HuH-7.5 (cell line): ENCODE data around the gene HACD4.
"Not testable (repeated sequence)": the region's sequence is repeated elsewhere in the genome, so short reads cannot be mapped to it uniquely, and the experiment has no call there.

ENCODE experiments used
- DNase-seq: peaks from one replicate; pipeline ENCODE4 v3.0.0; 2011; ENCODE audit warnings: low spot score

Gene HACD4

DNA sequence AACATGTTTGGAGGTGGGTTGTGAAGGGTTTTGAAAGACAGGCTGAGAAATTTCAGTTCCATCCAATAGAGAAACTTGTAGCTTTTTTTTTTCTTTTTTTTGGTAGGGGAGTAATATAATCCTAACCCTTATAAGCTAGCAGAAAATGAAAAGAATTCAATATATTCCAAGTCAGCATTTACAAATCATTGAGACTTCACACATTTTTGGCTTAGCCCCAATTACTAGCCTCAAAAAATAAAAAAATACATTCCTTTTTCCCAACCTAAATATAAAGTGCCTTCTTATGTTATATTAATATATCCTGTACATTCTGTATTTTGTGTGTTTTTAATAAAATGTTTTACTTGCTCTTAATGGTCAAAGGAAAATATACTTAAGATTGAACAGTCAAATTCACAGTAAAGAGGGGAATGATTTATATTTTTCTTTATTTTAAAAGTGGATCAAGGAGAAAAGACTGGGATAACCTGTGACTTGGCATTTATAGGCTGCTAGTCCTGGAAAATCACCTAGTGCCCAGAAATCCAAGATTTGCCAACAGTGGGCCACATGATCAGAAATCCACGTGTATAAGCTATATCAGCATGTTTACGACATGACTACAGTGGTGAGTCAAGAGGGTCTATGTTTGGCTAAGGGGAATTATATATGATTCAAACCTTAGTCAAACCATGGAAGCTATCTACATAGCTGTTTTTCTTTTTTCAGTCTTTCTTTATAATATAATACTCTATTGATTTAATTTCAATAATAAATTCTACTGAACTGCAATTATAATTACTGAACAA is 14.5 kb downstream of the HACD4 start:
- no peak for DNase-seq

DNA sequence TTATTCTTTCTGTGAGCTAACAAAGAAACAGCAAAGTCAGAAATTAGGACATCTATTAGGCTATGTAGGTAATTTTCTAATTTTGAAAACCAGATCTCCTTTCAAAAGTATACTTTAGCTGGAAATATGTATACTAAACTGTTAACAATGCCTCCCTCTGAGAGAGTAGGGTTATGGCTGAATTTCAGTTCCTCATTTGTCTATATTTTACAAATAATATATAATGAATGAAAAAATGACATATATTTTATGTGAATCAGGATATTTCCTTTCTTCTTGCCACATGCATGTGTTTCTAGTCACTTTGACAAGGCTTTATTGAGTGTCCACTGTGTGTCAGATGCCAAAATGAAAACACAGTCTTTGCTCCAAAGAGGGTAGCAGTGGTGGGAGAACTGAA is 15.4 kb downstream of the HACD4 start:
- no peak for DNase-seq

DNA sequence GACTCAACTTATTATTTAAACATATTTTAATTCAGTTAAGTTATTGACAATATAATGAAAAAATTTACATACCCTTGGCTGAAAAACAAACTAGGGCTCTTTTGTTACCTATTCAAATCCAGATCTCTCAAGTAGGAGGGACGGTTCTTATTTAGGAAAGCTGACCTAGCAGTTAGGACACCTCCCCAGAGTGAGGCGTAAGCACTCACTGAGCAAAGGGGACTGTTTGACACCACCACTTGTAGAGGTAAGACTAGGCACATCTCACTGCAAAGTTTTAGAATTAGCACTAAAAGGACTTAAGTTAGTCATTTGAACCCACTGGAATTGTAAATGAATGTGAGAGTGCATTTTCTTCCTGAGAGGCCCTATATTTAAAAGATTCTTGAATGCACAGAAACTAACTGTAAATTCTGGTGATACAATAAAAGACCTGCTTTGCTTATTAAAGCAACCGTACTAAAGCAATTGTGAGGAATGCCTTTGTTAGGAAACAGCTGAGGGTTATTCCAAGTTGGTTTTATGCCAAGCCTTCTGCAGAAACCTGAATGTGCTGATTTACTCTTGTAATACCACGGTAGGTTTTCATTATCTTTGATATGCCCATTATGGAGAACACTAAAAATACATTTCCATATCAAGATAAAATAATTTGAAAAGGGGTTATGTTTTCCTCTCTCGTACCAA is 16.2 kb downstream of the HACD4 start:
- DNase-seq = no peak

GRCh38 chr9:21002040-21002439 is 29.4 kb downstream of the HACD4 start:
- DNase-seq = no peak

DNA sequence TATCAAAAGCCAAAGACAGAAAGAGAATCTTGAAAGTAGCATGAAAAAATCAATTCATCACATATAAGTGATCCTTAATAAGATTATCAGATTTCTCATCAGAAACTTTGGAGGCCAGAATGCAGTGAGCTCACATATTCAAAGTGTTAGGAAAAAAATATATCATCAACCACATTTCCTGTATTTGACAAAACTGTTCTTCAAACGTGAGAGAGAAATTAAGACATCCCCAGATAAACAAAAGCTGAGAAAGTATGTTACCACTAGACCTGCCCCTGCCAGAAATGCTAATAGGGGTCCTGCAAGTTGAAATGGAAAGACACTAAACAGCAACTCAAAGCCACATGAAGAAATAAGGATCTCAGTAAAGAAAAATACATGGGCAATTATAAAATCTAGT is 29.9 kb downstream of the HACD4 start:
- no peak for DNase-seq

- no peak for DNase-seq
These were observed 33.9 kb downstream of the HACD4 start for GRCh38 chr9:20997503-20998076.

DNA sequence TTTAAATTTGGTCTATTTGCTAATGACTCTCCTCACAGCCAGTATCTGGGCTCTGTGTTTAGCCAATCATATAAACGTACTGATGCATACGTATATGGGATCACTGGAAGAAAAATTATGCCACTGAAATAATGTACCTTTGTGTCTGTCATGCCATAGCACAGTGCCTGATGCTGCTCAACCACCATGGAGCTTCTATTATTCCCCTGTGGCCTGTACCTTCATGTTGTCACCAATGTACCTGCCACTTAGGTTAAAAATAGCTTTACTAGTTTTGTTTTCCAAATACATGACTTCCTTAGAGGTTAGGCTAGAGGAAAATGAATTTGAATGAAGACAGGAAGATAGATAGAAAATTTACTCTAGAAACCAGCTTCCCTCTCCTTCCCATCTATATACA is 34.6 kb downstream of the HACD4 start:
- no peak for DNase-seq

DNA sequence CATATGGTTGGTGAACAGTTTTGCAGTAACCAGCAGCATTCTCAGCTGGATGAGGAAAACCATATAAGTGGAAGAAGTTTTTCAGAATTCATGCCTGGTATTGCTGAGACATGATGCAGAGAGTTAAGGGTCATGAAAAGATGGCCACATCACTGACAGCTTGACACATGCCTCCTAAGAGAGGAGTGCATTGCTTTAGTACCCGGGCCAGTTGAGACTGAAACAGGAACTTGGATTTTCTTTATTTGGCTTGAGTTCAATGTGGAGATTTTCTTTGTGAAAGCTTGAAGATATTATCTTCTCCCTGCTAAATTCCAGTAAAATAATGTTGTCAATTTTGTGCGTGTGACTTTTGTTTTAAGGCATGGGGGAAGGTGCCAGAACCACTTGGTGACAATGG is 35.8 kb downstream of the HACD4 start:
- no peak for DNase-seq

DNA sequence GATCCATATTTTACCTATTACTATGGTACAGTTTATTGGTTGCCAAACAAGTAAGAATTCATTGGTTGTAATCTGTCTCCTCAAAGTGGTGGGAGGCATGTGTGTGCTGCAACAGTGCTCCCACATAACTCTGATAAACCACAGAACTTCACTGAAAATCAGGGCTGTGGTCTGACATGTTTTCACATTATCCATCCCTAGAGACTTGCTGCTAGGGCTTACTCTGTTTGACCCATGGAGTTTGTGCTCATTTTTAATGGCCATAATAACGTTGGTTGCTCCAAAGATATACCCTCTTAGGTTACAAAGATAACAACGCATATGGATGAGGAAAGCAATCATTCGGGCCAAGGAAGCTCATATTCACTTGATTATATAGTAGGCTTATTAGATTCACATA is 37.0 kb downstream of the HACD4 start:
- no peak for DNase-seq

GRCh38 chr9:20990867-20991266 is 40.6 kb downstream of the HACD4 start:
- DNase-seq = no peak

DNA sequence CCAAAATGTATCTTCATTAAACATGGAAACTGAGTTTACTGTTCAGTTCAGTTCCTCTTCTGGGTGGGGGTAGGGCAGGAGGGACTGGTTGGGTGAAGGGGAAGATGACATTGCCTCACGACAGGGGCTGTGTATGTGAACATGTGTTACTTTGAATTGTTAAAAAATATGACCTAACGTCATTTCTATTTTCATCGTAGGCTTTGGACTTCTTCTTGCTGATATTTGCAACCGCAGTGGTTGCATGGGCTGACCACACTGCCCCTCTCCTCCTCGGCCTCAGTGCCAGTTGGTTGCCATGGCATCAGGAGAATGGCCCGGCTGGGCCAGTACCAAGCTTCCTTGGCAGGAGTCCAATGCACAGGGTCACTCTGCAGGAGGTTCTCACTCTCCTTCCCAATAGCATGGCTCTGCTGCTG is 41.5 kb downstream of the HACD4 start:
- DNase-seq = no peak

DNA sequence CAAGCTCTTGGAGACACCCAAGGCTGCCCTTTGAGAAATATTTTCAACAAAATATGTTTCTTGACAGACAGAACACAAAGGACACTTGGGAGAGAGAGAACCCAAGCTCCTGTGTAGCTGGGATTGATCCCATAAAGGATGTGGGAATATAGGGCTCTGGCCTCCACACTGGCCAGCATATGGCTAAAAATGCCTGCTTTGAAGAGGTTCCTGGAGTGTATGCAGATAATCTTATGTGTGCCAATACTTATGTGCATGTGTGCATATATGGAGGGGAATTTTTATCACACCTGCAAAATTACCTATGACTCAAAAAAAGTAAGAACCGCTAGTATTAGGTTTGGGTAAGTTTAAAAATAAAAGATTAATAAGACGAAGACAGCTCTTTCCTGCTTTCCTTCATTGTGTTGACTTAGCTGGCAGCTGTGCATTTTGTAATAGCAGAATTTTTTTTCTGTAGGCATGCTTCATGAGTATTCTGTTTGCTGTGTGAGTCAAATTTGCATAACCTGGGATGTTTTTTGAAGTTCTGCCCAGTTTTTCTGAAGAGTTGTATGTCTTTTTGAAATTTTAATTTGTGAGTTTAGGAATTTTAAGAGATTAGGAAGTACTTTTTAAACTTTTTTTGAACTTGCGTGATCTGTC is 42.6 kb downstream of the HACD4 start:
- no peak for DNase-seq

GRCh38 chr9:20988061-20988460 is 43.4 kb downstream of the HACD4 start:
- no peak for DNase-seq

- no peak for DNase-seq
These were observed 43.9 kb downstream of the HACD4 start for GRCh38 chr9:20987521-20987920.

- no peak for DNase-seq
These were observed 45.4 kb downstream of the HACD4 start for GRCh38 chr9:20985851-20986600.

GRCh38 chr9:20984506-20984905 is 46.9 kb downstream of the HACD4 start:
- no peak for DNase-seq

GRCh38 chr9:20981486-20981885 is 50.0 kb downstream of the HACD4 start:
- DNase-seq = no peak

GRCh38 chr9:20980832-20981455 is 50.5 kb downstream of the HACD4 start:
- DNase-seq = no peak

DNA sequence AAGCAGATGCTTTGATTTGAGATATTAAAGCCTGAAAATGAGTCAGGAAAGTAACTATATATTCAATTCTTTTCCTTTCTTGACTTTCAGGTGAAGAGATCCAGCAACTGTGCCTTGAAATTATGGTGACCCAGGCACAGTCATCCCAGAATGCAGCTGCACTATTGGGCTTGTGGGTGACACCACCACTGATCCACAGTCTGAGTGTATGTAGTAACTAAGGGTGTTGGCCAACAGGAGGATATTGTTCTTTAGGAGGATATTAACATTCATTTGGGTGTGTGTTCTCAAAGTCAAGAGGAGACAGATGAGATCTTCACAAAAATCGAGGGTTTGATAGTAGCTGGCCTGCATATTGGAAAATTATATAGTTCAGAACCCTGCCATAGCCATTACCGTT is 53.2 kb downstream of the HACD4 start:
- DNase-seq = no peak

DNA sequence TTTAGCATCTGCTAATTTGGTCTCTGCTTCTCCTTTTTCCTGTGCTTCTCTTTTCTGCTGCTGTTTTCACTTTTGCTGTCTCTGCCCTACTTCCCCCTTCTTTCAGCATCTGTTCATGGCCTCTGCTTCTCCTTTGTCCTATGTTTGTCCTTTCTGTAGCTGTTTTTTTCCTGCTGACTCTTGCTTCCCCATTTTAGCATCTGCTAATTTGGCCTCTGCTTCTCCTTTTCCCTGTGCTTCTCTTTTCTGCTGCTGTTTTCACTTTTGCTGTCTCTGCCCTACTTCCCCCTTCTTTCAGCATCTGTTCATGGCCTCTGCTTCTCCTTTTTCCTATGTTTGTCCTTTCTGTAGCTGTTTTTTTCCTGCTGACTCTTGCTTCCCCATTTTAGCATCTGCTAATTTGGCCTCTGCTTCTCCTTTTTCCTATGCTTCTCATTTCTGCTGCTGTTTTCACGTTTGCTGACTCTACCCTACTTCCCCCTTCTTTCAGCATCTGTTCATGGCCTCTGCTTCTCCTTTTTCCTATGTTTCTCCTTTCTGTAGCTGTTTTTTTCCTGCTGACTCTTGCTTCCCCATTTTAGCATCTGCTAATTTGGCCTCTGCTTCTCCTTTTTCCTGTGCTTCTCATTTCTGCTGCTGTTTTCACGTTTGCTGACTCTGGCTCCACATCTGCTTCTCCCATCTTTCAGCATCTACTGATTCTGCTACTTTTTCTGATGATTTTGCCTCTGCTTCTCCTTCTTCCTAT is 57.1 kb downstream of the HACD4 start:
- not testable (repeated sequence) for DNase-seq
